IMR-90 (cell line): ENCODE measurements around the gene PALM. TPM values are rescaled to one million over a fixed set of nuclear protein-coding genes. Genes with fewer than 3 reads are reported as not detected.

Experiments used
- CHD1 ChIP-seq: IDR thresholded peaks from 2 replicates; pipeline ENCODE4 v1.6.1; 2012; ENCODE audit warnings: low read depth, low read length, improper control_type of control experiment
- RAD21 ChIP-seq: IDR thresholded peaks from 2 replicates; pipeline ENCODE4 v1.6.1; 2012; ENCODE audit warnings: low read length, improper control_type of control experiment
- RFX5 ChIP-seq: IDR thresholded peaks from 2 replicates; pipeline ENCODE4 v1.8.0; 2012; ENCODE audit warnings: low read depth, mild to moderate bottlenecking, low read length, moderate library complexity
- polyA plus RNA-seq, 3 experiments: library from polyadenylated mRNA; depleted of rRNA; stranded (reverse); fragments of >200 nt; gene quantifications; 2 replicates each; pipeline ENCODE4 v1.2.3, GENCODE V29; 2012; ENCODE audit warnings: low replicate concordance in 1 of 3
- total RNA-seq: library from RNA; depleted of rRNA; stranded (reverse); fragments of >200 nt; gene quantifications from 2 replicates; pipeline ENCODE4 v1.2.3, GENCODE V29; 2012
- TF ChIP-seq, protein P1 (sequence below): conservative IDR thresholded peaks from 2 replicates; pipeline ENCODE4 v1.5.1; 2012; ENCODE audit warnings: mild to moderate bottlenecking, low read depth, low read length, improper control_type of control experiment
- TF ChIP-seq, protein P2 (sequence below): fragments of 150-350 bp; IDR thresholded peaks from 2 replicates; pipeline ENCODE4 v1.6.1; 2017; ENCODE audit warnings: mild to moderate bottlenecking, antibody characterized with exemption, low read length, low read depth

Gene PALM
- total and polyA plus RNA-seq, 2 of the 4 experiments (the other 2 are of a cell fraction): 2.2 to 7.4 TPM

DNA sequence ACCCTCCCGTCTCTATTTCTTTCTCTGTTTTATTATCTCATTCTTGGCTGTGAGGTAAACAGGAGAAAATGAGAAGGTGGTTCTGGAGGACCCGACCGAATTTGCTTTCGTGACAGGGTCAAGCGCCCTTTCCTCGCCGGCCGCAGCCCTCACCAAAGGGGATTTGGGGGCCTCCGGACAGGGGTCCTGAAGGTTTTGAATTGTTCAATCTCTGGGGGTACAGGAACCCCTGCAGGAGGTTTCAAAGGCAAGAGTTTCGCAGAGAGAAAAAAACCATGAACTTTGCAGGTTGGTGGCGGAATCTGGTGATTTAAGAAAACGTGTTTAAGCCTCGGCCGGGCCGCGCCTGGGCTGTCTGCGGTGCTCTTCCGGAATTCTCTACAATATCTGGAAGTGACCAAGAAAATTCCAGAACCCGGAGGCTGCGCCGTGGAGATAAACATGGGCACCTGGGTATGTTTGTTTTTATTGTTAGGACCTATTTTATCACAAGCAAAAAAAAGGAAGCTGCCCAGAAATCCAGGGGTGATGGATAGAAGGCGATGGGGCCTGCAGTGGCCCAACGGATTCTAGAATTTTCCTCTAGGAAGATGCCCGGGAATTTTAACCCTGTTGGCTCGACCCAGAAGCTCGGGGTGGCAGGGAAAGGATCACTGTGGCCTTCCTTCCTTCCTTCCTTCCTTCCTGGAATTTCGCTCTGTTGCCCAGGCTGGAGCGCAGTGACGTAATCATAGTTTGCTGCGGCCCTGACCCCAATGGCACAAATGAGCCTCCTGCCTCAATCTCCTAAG, 74.3 kb downstream of the PALM start (continued):
- TF ChIP-seq, protein P1, sequence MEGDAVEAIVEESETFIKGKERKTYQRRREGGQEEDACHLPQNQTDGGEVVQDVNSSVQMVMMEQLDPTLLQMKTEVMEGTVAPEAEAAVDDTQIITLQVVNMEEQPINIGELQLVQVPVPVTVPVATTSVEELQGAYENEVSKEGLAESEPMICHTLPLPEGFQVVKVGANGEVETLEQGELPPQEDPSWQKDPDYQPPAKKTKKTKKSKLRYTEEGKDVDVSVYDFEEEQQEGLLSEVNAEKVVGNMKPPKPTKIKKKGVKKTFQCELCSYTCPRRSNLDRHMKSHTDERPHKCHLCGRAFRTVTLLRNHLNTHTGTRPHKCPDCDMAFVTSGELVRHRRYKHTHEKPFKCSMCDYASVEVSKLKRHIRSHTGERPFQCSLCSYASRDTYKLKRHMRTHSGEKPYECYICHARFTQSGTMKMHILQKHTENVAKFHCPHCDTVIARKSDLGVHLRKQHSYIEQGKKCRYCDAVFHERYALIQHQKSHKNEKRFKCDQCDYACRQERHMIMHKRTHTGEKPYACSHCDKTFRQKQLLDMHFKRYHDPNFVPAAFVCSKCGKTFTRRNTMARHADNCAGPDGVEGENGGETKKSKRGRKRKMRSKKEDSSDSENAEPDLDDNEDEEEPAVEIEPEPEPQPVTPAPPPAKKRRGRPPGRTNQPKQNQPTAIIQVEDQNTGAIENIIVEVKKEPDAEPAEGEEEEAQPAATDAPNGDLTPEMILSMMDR: no peak
- TF ChIP-seq, protein P2, sequence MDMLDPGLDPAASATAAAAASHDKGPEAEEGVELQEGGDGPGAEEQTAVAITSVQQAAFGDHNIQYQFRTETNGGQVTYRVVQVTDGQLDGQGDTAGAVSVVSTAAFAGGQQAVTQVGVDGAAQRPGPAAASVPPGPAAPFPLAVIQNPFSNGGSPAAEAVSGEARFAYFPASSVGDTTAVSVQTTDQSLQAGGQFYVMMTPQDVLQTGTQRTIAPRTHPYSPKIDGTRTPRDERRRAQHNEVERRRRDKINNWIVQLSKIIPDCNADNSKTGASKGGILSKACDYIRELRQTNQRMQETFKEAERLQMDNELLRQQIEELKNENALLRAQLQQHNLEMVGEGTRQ: no peak
- TF ChIP-seq RFX5 (no peak), RAD21 (no peak), CHD1 (no peak)
